NCI-H2107 treated with DMSO at 0.1 percent for 48 hours (cell line): ENCODE data around the gene HOXA6.

Experiments
- DNase-seq: peaks from one replicate; lab custom pipeline; 2025; ENCODE audit not compliant: unreplicated experiment; lab: John Stamatoyannopoulos, UW

HOXA6 gene

DNA sequence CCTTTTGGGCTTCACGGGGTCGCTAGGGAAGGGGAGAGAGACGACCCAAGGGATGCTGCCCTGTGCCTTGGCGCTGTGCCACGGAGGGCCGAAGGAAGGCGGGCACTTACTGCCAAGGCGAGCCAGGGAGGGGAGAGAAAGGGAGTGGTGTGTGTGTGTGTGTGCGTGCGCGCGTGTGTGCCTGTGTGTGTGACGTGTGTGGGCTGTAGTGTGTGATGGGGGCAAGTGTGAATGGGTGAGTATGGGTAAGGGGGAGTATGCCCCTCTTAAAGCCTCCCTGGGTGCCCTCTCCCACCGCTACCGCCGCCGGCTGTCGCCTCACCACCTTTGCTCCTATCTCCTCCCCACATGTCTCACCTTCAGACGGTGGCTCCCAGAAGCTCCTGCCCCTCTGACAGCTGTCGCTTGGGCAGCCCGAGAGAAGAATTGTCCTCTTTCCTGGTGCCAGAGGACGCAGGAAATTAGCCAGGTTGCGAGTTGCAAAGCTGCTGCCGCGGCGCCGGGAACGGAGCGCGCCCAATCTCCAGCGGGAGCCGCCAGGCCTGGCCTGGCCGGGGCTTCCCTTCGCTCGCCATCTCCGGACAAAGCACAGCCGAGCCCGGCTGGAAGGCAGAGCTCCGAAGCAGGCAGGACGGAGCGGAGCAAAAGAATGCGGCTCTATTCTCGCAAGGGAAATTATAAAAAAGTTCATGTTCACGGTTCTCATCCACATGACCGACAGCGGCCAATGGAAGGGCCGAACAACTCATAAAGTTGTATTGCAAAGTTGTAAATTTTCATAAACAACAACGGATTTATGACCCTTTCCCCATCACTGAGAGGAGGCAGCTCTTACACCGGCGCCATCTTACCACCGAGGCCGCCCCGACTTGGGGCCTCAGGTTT is 4.6 kb upstream of the HOXA6 start, which contains the start of gene HOXA3:
HOXA3 (minus strand) TSS at position 653 of the 885 bp plus-strand sequence. CDS start 41,943 bp downstream, outside the sequence.
- no peak for DNase-seq

DNA sequence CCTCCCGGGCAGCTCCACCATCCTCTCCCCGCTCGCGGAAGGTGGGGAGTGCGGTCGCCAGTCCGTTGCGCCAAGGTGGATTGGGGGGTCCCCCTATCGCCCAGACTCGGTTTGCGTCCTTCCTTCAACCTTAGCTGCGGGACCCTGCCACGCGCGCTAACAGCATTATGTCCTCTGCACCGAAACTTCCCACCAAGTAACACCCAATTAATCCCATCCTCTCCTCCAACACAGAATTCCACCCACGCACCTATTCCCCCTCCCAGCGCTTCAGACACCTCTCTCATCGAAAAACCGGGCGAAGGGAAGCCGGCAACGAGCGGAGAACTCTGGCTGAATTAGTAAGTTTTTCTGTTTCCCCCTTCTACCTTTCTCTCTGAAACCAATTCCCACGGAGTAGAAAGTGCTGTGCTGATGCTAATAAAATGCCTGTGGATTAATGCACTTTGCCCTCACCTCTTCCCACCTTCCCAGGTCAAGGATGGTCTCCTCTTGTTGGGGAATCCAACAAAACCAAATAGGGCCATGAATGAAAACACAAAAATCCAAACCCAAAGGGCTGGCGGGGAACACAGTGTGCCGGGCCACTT is 3.9 kb upstream of the HOXA6 start:
- DNase-seq = no peak

DNA sequence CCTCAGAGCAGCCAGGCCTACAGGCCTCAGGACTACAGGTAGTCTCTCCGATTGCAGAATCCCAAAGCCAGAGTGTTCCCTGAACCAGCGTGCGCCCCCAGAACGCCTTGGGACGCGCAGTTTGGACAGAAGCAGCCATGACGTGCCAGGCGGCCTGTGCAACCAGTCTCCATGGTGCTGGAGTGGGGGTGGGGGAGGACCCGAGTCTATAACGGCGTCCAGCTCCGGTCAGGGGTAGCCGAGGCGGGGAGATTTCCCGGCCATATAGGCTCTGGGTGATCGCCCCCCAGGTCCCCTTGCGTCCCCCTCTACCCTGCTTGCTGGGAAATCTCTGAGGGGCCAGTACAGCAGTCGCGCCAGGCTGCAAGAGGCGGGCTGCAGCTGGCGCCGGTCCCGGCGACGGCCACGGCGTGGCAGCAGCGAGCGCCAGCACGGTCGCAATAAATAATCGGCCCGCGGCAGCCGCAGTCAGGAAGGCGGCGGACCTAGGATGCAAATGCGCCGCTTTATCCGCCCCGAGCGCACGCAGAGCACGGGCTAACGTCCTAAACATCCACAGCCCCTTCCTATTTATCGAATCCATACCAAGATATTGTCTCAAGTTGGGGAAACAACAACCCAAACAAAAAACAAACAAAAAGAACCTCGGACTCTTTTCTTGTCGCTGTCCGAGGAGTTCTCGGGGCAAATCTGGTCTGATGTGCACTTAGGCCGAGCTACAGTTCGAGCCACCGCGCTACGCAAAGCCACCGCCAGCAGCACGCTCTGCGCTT is 3.2 kb upstream of the HOXA6 start:
- DNase-seq = no peak

DNA sequence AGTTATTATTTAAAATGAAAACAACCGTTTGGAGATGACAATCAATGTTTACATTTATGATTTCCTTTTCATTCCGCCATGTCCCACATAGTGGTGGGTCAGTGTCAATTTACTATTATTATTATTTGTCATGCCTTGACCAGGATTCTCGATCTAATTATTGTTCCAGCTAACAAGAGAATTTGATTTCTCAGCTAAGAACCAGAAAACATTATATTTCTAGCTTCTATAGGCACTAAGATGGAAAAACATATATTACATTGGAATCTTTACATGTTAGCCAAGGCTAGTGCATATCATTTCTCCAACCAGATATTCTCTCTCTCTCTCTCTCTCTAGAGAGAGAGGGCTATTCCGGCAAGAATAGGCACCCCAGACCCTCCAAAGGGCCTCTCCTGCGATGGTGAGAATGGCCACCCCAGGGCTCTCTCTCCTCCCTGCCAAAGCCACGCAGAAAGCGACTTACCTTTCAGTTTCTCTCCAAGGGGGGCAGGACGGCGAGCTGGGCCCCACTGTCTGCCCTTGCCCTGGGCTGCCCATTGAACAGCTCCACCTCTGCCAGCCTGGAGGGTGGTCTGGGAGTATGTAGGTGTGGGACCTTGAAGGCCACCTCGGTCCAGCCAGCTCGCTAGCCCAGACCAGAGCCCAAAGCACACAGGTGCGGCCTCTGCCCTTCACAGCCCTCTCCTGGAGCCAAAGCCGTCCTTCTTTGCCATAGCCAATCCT is 2.4 kb upstream of the HOXA6 start:
- DNase-seq = no peak

DNA sequence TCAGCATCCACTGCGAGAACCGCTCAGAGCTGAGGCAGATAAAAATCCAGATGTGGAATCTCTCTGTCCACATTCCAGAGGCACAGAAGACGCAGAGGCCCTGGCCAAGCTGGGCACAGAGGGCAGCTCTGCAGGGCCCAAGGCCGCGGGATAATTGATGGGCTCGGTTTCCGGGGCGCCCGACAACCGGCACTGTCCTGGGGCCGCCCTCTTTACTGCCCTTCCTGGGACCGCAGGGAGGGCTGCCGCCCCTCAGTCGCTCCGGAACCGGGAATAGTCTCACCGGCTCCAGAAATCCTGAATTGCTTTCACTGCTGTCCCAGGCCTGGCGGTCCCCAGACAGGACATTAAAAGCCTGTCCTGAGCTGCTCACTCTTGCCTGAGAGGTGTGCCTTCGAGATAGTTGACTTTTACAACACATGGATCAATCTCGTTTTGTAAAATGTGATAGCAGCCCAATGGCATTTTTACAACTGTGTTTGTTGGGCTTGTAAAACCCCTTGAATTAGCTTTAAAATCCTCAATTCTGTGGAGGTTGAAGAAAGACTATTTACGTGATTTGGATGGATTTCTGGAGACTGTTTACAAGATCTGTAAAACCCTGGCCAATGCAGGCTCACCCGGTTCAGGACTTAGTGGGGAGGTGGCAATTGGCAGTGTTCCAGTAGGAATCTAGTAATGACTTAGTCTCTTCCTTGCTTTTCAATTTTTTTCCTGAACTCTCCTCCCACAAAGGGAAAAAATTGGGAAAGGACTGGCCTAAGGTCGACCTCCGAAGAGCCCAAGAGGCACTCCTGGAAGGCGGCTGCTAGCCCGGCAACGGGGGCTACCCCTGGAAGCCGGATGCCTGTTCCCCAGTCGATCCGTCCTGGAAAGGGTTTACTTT is 1.4 kb upstream of the HOXA6 start:
- no peak for DNase-seq

DNA sequence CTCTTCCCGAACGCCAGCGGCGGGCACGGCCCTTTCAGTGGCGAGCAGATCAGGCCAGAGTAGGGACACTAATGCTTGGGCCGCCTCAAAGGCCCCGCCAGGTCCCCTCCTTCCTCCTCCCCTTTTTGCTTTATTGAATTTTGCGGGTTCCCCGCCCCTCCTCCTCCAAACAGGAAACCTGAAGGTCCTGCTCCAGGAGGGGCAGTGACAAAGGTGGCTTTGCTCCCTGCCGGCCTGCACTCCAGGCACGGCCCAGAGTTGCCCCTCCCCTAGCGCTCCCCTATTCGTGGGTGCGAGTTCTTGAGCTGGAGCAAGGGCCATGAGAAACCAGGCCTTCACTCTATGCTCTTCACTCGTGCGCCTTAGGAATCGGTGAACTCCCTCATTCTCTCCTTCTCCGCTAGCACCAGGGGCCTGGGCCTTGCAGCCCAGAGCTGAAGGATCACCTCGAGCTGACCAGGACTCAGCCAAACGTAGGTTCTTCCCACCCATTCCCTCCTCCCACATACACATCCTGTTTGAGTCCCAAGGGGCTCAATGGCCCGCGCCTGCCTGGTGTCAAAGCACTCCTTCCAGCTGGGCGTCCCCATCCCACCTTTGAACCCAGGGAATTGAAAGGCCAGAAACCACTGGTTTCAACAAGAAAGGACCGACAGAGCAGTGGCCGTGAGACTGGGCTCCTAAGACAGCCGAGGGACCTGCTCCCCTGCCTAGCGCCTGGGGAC is 619 bp upstream of the HOXA6 start:
- DNase-seq = no peak

DNA sequence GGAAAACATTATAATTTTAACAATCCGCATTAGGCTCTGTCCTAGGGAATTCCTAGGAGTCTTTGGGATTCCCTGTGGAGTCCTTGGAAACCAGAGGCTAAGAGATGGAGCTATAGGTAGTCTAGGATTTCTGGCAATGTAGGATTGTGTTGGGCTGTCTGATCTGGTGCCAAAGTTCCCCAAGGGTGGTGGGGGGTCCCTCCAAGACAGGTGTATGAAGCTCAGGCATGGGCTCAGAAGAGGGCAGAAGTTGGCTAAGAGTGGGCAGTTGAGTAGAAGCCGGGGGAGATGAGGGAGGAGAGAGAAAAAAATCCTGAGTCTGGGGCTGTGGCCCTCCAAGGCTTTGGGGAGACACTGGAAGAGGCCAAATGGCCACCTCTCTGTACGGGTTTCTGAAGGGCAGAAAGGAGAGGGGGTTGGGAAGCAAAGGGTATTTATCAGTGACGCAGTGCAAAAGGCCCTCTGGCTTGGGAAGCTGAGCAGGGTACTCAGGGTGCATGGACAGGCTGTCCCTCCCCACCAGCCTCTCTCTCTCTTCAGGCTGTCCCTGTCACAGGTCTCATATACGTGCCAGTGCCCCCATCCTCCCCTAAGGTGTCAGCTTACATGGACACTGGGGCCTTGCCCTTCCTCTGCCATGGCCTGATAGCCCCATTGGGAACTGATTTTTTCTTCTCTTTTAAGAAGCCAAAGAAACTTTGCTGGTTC is 929 bp downstream of the HOXA6 start:
- no peak for DNase-seq

DNA sequence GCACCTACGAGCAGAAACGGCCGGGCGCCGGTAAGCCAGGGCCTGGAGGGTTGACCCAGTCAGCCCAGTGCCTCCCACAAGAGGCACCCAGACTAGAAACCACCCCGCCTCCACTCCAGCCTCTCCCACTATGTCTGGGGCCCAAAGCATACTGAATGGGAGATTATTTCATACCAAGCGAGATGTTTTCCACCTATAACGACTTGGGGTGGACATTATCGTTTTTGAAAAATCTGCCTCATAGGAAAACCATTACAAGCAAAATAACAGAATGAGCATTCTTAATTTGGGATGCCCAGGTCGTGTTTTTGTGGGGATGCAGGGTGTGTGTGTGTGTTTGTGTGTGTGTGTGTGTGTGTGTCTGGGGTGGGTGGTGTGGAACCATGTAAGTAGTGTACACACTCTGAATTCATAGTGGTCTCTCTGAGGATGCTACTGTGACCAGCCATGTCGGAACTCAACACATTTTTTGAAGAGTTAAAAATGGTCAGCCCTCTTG is 1.6 kb downstream of the HOXA6 start:
- DNase-seq = no peak

DNA sequence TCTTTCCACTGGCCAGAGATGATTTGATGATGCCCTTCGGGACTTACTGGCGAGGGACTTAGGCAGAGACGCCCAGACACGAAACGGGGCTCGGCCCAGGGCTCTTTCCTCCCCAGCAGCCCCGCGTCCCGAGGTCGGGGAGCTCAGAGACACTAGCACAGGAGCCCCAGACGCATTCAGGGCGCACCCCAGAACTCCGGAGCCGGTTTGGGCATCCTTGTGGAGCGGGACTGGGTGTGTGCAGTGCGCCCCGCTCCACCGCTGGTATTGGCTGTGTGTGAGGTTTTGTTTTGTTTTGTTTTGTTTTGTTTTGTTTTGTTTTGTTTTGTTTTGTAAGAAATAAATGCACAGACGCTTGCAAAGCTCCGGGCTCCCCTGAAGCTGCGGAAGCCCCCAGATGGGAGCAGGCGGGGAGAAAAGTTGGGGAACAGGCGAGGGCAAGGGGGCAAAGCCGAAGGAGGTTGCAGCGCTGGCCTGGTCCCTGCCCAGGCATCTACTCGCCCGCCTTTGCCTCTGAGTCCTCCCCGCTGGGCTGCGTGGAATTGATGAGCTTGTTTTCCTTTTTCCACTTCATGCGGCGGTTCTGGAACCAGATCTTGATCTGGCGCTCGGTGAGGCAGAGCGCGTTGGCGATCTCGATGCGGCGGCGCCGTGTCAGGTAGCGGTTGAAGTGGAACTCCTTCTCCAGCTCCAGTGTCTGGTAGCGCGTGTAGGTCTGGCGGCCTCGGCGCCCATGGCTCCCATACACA is 2.2 kb downstream of the HOXA6 start:
- DNase-seq = no peak

DNA sequence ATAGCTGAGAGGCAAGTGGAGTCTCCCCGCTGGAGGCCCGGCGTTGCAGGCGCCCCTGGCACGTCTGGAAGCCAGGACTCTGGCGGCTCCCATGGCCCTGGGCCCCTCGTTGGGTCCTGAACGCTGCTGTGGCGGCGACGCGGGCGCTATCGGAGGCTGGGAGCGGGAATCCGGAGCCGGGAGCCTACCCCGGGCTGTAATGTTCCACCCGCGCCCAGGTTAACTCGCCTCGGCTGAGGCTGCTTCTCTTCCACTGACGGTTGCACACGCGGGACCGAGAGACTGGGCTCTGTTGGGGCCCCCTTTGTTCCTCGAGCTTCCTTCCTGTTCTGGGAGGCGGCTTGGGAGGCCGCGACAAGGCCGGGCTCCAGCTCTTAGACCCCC is 2.8 kb downstream of the HOXA6 start:
- no peak for DNase-seq

DNA sequence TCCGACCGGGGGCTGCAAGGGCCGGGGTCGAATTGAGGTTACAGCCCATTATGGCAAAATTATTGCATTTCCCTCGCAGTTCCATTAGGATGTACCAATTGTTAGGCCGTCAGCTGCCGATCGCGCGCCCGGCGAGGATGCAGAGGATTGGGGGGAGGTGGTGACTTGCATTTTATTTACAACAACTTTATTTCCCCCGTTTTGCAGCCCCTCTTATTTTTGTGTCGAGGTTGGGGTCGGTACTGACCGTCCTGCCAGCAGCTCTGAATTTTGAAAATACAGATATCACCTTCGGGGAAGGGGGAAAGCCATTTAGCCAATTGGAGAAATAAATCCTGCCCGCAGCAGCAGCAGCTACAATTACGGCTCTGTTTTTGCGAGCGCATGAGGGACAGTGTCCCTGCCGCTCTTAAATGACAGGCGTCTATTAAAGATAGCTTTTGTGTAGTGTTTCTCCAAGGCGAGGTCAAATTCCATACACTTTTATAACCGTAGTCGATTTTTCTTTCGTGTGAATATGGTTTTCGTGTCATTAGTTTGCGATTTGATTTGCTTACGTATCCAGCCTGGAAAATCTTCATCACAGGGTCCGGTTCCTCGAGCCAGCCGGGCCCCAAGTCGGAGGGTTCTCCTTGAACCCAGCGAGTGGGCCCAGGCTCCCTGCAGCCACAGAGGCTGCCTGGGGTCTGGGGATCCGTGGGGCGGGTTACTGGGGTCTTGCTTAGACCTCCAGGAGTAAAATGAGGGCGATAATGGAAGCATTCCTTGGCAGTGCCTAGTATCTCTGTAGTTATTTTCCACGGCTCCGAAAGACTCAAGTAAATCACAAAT is 3.4 kb downstream of the HOXA6 start:
- no peak for DNase-seq

DNA sequence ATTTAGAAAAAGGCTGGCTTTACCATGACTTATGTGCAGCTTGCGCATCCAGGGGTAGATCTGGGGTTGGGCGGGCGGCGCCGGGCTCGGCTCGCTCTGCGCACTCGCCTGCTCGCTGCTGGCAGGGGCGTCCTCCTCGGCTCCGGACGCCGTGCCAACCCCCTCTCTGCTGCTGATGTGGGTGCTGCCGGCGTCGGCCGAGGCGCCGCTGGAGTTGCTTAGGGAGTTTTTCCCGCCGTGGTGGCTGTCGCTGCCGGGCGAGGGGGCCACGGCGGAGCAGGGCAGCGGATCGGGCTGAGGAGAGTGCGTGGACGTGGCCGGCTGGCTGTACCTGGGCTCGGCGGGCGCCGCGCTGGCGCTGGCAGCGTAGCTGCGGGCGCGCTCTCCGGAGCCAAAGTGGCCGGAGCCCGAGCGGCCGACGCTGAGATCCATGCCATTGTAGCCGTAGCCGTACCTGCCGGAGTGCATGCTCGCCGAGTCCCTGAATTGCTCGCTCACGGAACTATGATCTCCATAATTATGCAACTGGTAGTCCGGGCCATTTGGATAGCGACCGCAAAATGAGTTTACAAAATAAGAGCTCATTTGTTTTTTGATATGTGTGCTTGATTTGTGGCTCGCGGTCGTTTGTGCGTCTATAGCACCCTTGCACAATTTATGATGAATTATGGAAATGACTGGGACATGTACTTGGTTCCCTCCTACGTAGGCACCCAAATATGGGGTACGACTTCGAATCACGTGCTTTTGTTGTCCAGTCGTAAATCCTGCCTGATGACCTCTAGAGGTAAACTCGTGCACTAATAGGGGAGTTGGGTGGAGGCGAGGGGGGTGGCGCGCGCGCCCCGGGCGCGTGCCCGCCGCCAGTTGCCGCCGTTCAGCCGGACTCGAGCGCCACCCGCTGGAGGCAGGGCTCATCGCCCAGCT is 4.3 kb downstream of the HOXA6 start, which contains the start of gene HOXA5:
HOXA5 (minus strand) TSS at position 659 of the 927 bp plus-strand sequence; CDS start at position 585, 74 bp downstream.
- no peak for DNase-seq

DNA sequence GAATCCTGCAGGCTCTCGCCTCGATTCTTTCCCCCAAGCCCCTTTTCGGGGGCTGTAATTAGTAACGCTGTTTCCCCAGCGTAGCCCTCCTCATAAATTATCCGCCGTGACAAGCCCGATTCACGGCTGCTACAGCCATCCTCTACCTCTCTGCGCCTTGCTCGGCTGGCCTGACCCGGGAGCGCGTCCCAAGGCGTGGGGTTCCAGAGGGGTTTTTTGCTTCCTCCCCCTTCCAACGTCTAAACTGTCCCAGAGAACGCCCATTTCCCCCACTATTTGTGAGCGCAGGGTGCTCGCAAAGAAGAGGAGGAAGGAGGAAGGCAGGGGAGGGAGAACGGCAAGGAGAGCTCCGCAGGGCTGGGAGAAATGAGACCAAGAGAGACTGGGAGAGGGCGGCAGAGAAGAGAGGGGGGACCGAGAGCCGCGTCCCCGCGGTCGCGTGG is 5.0 kb downstream of the HOXA6 start:
- no peak for DNase-seq

DNA sequence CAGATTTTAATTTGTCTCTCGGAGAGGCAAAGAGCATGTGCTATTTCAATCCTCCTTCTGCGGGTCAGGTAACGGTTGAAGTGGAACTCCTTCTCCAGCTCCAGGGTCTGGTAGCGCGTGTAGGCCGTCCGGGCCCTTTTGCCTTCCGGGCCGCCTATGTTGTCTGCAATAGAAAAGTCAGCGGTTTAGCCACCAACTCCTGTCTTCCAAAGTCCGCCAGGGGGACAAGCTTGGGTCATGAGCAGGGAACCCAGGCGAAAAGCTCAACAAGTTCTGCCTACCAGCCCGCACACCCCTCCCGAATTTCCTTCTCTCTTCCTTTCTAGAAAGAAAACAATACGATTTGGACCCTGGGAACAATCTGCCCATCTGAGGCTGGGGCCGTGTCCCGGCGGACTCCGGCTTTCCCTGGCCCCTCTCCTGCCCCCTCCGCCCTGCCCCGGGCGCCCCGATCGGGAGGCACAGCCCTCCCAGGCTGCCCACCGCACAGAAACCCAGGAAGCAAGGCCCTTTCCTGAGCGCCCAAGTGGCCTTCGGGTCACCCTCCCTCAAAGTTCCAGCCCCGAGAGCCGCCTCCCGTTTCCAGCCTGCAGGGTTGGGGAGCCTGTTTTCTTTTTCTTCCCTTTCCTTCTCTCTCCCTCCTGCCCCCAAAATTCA is 5.5 kb downstream of the HOXA6 start:
- no peak for DNase-seq
